ENCODE data around the gene FAM193A.

DNA sequence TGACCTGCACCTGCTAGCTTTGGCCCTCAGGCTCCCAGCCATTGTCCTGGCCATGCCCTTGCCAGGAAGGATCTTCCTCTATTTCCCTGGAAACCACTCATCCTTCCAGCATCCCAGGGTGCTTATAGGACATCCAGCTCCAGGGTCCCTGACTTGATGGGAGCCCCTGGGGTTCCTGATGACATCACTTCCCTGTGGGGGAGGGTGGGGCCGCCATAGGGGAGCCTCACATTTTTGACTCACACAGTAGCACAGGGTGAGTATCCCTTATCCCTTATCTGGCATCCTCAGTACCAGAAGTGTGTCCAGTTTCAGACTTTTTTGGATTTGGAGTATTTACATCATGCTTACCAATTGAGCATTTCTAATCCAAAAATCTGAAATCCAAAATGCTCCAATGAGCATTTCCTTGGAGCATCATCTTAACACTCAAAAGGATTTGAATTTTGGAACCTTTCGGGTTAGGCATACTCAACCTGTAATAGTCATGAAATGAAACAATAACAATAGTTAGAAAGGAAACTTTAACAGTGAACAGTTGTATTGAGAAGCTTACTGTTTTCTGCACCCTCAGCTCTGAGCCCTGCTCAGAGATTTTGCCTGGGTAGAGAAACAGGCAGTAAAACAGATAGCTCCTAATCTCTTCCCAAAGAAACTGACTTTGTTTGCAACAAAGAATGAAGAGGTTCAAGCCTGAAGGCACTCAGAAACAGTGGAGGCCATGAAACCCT lies 197.6 kb downstream of the FAM193A start:
- TF ChIP-seq POLR2A (IDR thresholded peaks at IDR 0.05; ENCODE audit: low read length) (no peak), GATA1 (IDR thresholded peaks at IDR 0.05; ENCODE audit: low read depth, low read length) (no peak)

Measured in erythroblast (primary cell).